ENCODE data around the gene TMEM54.

Gene TMEM54, protein sequence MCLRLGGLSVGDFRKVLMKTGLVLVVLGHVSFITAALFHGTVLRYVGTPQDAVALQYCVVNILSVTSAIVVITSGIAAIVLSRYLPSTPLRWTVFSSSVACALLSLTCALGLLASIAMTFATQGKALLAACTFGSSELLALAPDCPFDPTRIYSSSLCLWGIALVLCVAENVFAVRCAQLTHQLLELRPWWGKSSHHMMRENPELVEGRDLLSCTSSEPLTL

DNA sequence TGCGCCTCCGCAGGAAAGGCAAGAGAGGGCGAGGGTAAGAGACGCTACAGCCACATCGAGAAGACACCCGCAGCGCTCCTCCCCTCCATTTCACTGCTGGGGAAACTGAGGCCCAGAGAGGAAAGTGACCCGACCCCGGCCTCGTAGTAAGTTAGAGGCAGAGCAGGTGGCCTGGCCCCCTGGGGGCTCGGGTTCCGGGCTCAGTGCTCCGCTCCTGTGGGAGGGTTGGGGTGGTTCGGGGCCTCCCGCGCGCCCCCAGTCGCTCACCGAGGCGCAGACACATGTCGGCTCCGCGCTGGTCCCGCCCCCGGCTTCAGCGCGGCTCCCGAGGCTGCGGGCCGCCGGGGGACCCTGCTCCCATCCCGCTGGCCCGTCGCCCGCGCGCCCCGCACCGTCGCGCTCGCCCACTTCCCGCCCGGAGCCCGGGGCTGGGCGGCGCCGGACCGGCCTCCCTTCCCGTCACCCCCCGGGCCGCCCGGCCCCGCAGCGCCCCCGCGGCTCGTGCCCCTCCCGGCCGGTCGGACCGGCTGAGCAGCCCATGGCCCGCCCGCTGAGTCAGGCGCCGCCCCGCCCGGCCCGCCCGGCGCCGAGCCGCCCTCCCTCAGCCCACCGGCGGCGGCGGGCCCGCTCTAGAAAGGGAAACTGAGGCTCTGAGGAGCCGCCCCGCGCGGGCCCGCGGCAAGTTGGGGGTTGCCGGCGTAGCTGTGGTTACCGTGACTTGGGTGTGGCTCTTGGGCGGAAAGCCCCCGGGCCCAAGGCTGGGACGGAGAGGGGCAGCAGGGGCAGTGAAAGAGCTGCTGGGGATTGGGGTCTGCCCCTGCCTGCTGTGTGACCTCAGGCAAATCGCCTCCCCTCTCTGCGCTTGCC, at the start of gene TMEM54:
TSS of gene TMEM54 (minus strand) at position 434 of the 867 bp plus-strand sequence. CDS start at position 283, 151 bp downstream.
- peak; percentile 49; the same call in 1 of the 2 replicates for TF ChIP-seq POLR2A (IDR thresholded peaks at IDR 0.05; ENCODE audit: low read depth, low read length)
- no peak for DNase-seq (ENCODE audit: insufficient read length, low spot score)
- no peak for FAIRE-seq

DNA sequence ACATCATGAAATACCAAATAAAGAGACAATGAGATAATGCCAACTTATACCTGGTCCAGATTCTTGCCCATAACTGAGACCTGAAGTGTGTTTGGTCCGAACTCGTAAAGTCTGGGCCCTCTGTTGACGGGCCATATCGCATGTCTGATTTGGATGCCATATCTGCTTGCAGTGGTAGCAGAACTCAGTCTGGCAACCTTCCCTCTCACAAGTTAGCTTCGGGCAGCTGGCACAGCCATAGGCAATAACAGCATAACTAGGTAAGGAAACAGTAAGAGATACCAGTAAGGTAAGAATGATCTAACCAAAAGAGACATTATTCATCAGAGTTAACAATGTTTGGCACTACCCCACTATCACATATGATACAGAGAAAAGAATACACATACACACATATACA, 48.3 kb upstream of the TMEM54 start:
- FAIRE-seq (no peak), DNase-seq (ENCODE audit: insufficient read length, low spot score) (no peak)
- no peak for TF ChIP-seq POLR2A (IDR thresholded peaks at IDR 0.05; ENCODE audit: low read depth, low read length)

DNA sequence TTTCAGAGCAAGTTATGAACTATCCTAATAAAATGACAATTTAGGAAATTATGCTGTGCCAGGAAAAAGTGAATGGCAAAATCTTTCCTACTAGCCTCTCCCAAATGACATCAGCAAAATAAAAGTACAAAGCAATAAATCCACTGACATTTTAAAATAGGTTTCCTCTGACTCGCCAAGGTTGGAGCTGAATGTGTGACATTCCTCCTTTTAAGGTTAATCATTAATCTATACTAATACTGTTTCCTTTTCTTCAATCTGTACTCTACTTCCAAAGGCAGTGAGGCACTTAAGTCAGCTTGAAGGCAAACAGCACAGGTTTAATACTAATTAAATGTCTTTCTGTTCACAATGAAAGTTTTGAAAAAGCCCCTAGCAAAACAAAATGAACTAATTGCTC, 47.7 kb upstream of the TMEM54 start:
- TF ChIP-seq POLR2A (IDR thresholded peaks at IDR 0.05; ENCODE audit: low read depth, low read length), result no peak
- DNase-seq (ENCODE audit: insufficient read length, low spot score) (no peak), FAIRE-seq (no peak)

DNA sequence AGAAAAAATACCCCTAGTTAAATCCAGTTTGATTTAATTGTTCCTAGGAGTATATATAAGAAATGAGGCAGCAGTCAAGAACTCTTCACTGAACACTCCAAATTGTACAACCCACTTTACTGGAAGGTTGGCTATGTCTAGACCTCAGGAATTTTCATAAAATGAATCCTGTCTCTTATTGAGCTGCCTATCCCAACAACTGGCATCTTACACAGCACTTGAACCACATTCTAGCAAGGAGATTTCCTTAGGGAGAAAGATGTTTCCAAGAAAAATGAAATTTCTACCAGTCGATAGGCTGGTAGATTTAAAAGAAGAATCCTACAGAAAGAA, 47.2 kb upstream of the TMEM54 start:
- no peak for DNase-seq (ENCODE audit: insufficient read length, low spot score)
- no peak for FAIRE-seq
- no peak for TF ChIP-seq POLR2A (IDR thresholded peaks at IDR 0.05; ENCODE audit: low read depth, low read length)

DNA sequence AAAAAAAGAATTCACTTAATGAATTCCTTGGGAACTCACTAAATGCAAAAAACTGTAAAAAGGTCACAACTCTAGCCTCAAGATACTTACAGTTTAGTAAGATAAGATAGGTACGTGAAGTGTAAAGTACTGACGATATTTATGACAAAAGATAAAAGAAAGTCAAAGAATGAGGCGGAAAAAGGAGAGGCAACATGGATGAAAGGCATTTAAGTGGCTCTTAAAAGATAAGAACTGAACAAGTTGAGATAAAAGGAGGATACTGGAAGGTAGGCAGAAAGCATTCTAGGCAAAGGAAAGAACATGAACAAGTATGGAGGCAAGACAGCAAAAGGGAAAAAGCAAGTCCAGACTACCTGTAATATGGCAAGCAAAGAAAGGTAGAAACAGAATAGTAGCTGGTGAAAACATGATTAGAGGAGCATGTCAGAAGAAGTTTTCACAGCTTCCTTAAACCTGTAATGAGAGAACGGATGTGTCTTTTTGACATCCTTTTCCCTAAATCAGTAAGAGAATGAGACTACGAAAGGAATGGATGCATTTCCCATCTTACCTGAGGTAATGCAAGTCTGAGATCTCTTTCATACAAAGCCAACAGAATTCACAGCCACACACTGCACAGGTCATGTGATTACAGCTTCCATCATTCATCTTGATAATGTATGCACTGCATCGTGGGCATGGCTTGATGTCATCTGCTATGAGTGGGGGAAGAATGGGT, 46.6 kb upstream of the TMEM54 start:
- no peak for DNase-seq (ENCODE audit: insufficient read length, low spot score)
- peak; percentile 48 for FAIRE-seq
- no peak for TF ChIP-seq POLR2A (IDR thresholded peaks at IDR 0.05; ENCODE audit: low read depth, low read length)

DNA sequence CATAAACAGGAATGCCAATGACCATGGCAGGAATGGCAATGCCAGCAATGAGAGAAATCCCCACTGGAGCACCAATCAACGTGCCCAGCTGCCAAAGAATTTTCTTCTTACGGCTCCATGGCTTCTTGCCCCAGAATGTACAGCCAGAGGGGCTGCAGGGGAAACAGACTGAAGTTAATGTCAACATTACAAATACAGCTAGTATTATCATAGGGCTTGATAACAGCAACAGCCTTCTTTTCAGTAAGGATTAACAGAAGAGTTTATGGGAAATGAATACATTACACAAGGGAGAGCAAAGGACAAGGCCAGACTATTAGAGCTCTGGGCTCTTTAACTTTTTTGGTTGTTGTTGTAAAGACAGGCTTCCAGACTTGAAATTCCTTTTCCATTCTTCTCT, 45.2 kb upstream of the TMEM54 start:
- no peak for TF ChIP-seq POLR2A (IDR thresholded peaks at IDR 0.05; ENCODE audit: low read depth, low read length)
- FAIRE-seq (no peak), DNase-seq (ENCODE audit: insufficient read length, low spot score) (no peak)

DNA sequence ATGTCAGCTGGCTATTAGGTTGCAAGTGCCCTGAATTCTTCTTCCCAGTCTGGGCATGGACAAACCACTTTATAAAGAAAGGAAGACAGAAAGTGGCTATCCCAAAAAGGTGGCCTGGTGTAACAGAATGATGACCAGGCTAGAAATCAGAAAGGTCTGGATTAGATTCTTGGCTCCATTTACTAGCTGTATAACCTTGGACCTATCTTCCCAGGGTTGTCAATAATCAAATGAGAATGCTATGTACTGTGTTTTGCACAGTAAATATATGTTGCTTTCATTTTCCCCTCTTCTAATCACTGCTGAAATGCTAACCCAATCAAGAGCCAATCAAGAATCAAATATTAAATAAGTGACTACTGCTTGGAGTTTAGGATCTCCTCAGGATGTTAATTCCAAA, 43.0 kb upstream of the TMEM54 start:
- TF ChIP-seq POLR2A (IDR thresholded peaks at IDR 0.05; ENCODE audit: low read depth, low read length), result no peak
- FAIRE-seq (no peak), DNase-seq (ENCODE audit: insufficient read length, low spot score) (no peak)

DNA sequence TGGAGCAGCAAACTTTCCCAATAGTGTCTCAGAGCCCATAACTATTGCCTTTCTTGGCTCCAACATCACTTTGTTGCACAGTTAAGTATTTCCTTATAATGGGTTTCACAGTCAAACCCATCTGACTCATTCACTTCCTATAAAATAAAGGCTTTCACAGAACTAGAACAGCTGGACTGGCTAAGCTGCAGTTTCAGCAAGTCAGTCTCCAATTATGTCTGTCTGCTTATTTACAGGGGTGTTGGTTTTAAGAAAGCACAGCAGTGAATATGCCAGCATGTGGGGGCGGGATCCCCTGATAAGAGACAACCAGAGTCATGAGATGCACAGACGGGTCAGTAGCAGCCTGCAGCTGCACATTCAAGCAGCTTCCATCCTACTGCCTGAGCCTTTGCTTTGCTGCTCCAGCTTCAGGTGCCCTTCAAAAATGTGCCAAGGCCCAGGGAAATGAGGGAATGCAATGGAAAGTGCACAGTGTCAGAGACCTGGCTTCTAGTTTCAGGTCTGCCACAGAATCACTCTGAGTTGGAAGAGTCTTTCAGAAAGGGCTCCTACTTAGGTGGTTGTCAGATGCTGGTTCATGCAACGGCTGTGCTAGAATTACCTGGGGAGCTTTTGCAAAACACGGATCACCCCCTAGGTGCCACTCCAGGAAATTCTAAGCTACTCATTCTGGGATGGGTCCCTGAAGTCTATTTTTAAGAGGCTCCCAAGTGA, 38.6 kb upstream of the TMEM54 start:
- DNase-seq (ENCODE audit: insufficient read length, low spot score) (no peak), FAIRE-seq (peak; percentile 85)
- TF ChIP-seq POLR2A (IDR thresholded peaks at IDR 0.05; ENCODE audit: low read depth, low read length), result no peak

DNA sequence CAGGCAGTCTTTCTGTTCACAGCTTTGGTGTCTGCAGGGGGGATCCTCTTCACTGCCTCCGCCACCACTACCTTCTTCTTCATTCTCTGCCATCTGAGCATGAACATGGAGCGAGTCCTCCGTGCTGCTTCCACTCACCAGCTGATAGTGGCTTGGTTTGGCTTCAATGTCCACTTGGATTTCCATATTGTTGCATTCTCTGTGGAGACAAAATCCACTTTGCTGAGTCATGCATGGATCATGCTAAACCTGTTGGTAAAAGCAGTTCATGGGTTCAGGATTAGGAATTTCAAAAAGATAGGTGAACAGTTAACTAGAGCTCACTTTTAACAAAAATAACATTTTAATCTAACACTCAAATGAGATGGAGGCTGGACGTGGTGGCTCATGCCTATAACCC, 35.9 kb upstream of the TMEM54 start:
- no peak for DNase-seq (ENCODE audit: insufficient read length, low spot score)
- no peak for FAIRE-seq
- no peak for TF ChIP-seq POLR2A (IDR thresholded peaks at IDR 0.05; ENCODE audit: low read depth, low read length)

DNA sequence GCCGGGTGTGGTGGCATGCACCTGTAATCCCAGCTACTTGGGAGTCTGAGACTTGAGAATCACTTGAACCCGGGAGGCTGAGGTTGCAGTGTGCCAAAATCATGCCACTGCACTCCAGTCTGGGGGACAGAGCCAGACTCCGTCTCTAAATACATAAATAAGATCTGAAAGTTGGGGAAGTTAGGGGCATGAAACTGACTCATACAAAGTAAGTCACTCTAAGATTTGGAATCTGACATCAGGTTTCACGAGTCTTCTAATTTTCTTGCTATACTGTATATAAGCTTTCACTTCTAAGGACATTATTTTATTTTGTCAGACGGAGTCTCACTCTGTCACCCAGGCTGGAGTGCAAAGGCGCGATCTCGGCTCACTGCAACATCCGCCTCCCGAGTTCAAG, 33.3 kb upstream of the TMEM54 start:
- no peak for FAIRE-seq
- no peak for DNase-seq (ENCODE audit: insufficient read length, low spot score)
- TF ChIP-seq POLR2A (IDR thresholded peaks at IDR 0.05; ENCODE audit: low read depth, low read length), result no peak

DNA sequence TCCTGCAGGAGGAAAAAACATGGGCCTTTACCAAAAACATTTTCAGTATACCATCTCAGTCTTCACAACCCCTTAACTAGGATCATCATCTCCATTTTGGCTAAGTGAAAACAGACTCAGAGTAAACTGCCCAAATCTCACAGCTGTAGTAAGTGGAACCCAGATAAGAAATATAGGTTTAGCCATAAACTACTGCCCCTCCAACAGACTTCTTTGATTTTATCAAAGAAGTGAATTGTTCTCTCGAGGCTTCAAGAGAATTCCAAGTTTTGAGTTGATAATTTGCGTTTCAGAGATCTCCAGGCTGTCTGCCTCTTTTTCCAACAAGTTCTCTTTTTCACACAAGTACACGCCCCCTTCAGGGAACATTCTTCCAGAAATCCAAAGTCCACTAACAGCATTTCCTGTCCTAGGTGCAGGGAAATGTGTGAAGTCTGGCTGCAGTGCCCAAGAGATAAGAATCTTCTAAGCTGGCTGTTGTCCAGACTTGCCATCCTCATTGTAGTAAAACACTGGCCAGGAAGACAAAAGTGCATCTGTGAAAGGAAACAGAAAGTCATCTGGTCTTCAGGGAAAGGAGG, 32.6 kb upstream of the TMEM54 start:
- FAIRE-seq, result peak; percentile 71
- no peak for DNase-seq (ENCODE audit: insufficient read length, low spot score)
- no peak for TF ChIP-seq POLR2A (IDR thresholded peaks at IDR 0.05; ENCODE audit: low read depth, low read length)

DNA sequence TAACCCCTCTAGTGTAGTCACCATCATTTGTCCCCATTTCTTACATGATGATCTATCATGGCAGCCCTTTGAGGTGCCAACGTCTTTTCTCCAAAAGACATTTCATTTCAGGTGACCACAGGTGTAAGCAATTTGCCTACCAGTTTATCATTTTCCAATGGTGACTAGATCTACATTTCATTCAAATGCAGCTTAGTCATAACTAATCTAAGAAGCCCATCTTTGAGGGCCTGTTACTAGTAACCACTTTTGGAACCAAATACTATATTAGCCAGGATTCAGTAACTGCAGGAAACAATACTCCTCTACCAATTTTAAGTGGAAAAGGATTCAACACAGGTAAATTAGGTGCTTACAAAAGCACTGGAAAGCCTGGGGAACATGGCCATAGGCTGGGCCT, 30.6 kb upstream of the TMEM54 start:
- no peak for DNase-seq (ENCODE audit: insufficient read length, low spot score)
- no peak for TF ChIP-seq POLR2A (IDR thresholded peaks at IDR 0.05; ENCODE audit: low read depth, low read length)
- FAIRE-seq, result no peak

DNA sequence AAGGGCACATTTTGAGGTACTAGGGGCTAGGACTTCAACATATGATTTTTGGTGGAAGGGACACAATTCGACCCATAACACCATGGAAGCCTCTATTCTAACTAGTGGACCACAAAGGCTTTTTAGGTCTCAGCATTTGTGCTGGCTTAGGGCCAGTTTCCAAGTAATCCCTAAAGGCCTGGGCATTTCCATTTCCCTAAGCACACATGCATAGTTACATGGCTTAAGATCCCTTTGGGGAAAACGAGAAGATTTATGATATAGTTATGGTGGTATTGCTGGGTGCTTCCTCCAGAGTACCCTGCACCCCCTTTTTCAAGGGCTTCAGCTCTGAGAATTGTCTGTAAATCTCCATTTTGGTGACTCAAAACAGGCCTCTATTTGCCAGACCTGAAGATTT, 28.2 kb upstream of the TMEM54 start:
- no peak for TF ChIP-seq POLR2A (IDR thresholded peaks at IDR 0.05; ENCODE audit: low read depth, low read length)
- DNase-seq (ENCODE audit: insufficient read length, low spot score) (no peak), FAIRE-seq (no peak)

DNA sequence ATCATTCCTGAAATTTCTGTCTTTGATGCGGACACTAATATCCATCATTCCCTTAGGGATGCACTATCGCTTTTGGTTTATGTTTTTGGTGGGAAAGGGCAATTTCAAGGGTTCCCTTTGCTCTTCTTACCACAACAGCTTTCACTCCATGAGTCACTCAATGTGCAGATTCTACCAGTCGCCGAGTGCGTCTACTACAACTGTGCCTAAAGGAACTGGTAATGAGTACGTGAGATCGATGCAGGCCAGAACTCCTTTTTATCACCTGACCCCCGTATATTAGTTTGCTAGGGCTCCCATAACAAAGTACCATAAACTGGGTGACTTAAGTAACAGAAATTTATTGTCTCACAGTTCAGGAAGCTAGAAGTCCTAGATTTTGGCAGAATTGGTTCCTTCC, 27.5 kb upstream of the TMEM54 start:
- DNase-seq (ENCODE audit: insufficient read length, low spot score) (no peak), FAIRE-seq (no peak)
- TF ChIP-seq POLR2A (IDR thresholded peaks at IDR 0.05; ENCODE audit: low read depth, low read length), result no peak

Data from H54 (cell line).